Stimulated activated naive CD8-positive, alpha-beta T cell treated with anti-CD3 and anti-CD28 coated beads, Interleukin-15, Interleukin-2, amounts not matched to agents 100 U/mL and 50 U/mL, for 24 hours (primary cell): ENCODE data around the gene XCL1.
A peak's percentile ranks its signal among the peaks of the same experiment; 100 is the strongest.
"Not testable (repeated sequence)": the region's sequence is repeated elsewhere in the genome, so short reads cannot be mapped to it uniquely, and the experiment has no call there.

Source experiments
- ATAC-seq: fragments of 150-1000 bp; cut with Tn5 transposase; one replicate; pipeline ENCODE4 v1.10.0; 2021
- DNase-seq: peaks from one replicate; pipeline ENCODE4 v3.0.0; 2021

The XCL1 gene

GRCh38 chr1:168576245-168576688, at the start of gene XCL1:
Gene XCL1 (plus strand): TSS chr1:168576605. CDS start chr1:168576638, 33 bp downstream.
- ATAC-seq, result peak; percentile 77
- peak; percentile 71 for DNase-seq

GRCh38 chr1:168529518-168529917, 46.9 kb upstream of the XCL1 start:
- ATAC-seq, result no peak
- DNase-seq, result no peak

- no peak for DNase-seq
- peak; percentile 77 for ATAC-seq
Measured at GRCh38 chr1:168531615-168532345, 44.6 kb upstream of the XCL1 start.

GRCh38 chr1:168535536-168535935, 40.9 kb upstream of the XCL1 start:
- peak; percentile 54 for ATAC-seq
- no peak for DNase-seq

GRCh38 chr1:168540798-168541197, 35.6 kb upstream of the XCL1 start:
- ATAC-seq, result not testable (repeated sequence)

GRCh38 chr1:168542978-168543377, 33.4 kb upstream of the XCL1 start:
- not testable (repeated sequence) for ATAC-seq, DNase-seq

More at GRCh38 chr1:168540798-168541197, 35.6 kb upstream of the XCL1 start:
- DNase-seq, result not testable (repeated sequence)

GRCh38 chr1:168543840-168544498, 32.4 kb upstream of the XCL1 start, which contains the start of gene XCL2:
Gene XCL2 (minus strand): TSS chr1:168543997. CDS start chr1:168543964, 33 bp downstream.
- ATAC-seq (peak; percentile 87), DNase-seq (peak; percentile 62)

- not testable (repeated sequence) for ATAC-seq
Measured at GRCh38 chr1:168545678-168546552, 30.5 kb upstream of the XCL1 start.

GRCh38 chr1:168546553-168546895, 29.9 kb upstream of the XCL1 start:
- not testable (repeated sequence) for DNase-seq, ATAC-seq

More at GRCh38 chr1:168545678-168546552, 30.5 kb upstream of the XCL1 start:
- DNase-seq, result not testable (repeated sequence)

GRCh38 chr1:168550971-168551370, 25.4 kb upstream of the XCL1 start:
- ATAC-seq (no peak), DNase-seq (no peak)

GRCh38 chr1:168551688-168552087, 24.7 kb upstream of the XCL1 start:
- ATAC-seq (no peak), DNase-seq (no peak)

- ATAC-seq (no peak), DNase-seq (no peak)
Measured at GRCh38 chr1:168552961-168553360, 23.4 kb upstream of the XCL1 start.

- peak; percentile 71 for DNase-seq
- ATAC-seq, result peak; percentile 85
Measured at GRCh38 chr1:168553680-168554553, 22.5 kb upstream of the XCL1 start.

- no peak for ATAC-seq
Measured at GRCh38 chr1:168554603-168555483, 21.6 kb upstream of the XCL1 start.

GRCh38 chr1:168555508-168556046, 20.8 kb upstream of the XCL1 start:
- no peak for ATAC-seq
- DNase-seq, result no peak

More at GRCh38 chr1:168554603-168555483, 21.6 kb upstream of the XCL1 start:
- DNase-seq, result peak; percentile 34

- ATAC-seq (no peak), DNase-seq (no peak)
Measured at GRCh38 chr1:168556647-168557046, 19.8 kb upstream of the XCL1 start.

GRCh38 chr1:168560370-168560769, 16.0 kb upstream of the XCL1 start:
- DNase-seq (no peak), ATAC-seq (no peak)

GRCh38 chr1:168561989-168562388, 14.4 kb upstream of the XCL1 start:
- ATAC-seq (no peak), DNase-seq (no peak)

- no peak for DNase-seq
- no peak for ATAC-seq
Measured at GRCh38 chr1:168565825-168566224, 10.6 kb upstream of the XCL1 start.

GRCh38 chr1:168567007-168567406, 9.4 kb upstream of the XCL1 start:
- ATAC-seq, result no peak

More at GRCh38 chr1:168567007-168567406, 9.4 kb upstream of the XCL1 start:
- no peak for DNase-seq
